ENCODE data around the gene OGN. TPM values are rescaled to one million over a fixed set of nuclear protein-coding genes. Genes with fewer than 3 reads are reported as not detected.

OGN gene
- total RNA-seq, 1 experiment from 2014 or later, result not detected

- Mint-ChIP-seq H3K4me3 (no peak overlapping the region), H3K4me1 (peaks cover 8% of the 10 kb centered on the region in 2 experiments), H3K36me3 (ENCODE audit: insufficient read depth in 1 of 3, low read depth in 3 of 3) (peaks cover 0 to 3% (median 0%) of the 10 kb centered on the region in 3 experiments; a peak in 1 of 7 replicates), H3K27me3 (ENCODE audit: low read depth) (no peaks in the 10 kb centered on the region), H3K9me3 (no peaks in the 10 kb centered on the region; a peak in 1 of 5 replicates), H3K27ac (no peak overlapping the region)
- no peaks in the 10 kb centered on the region for H3K27me3 ChIP-seq (ENCODE audit: insufficient read depth, low read length)
- H2BK5ac ChIP-seq (ENCODE audit: insufficient read length, low read length), result no peak overlapping the region
- no peak overlapping the region for H2BK12ac ChIP-seq (ENCODE audit: insufficient read length, low read depth, low read length)
- H3K18ac ChIP-seq (ENCODE audit: insufficient read length, low read depth, low read length), result no peak overlapping the region
- no peaks in the 10 kb centered on the region for H3K9me3 ChIP-seq (ENCODE audit: control insufficient read depth, low read depth, low read length)
- no peak overlapping the region for H4K5ac ChIP-seq (ENCODE audit: insufficient read length, low read depth, low read length)
- H4K91ac ChIP-seq (ENCODE audit: insufficient read length, low read depth, low read length), result no peak overlapping the region
- no peak overlapping the region for H2AK5ac ChIP-seq (ENCODE audit: insufficient read length, low read length)
- H3K23me2 ChIP-seq (ENCODE audit: insufficient read length, low read depth, low read length, poor library complexity, severe bottlenecking), result no peaks in the 10 kb centered on the region
- no peaks in the 10 kb centered on the region for H4K20me1 ChIP-seq (ENCODE audit: control insufficient read depth, insufficient read depth, insufficient read length)
- no peak overlapping the region for H3K14ac ChIP-seq (ENCODE audit: insufficient read depth, low read length)
- H3K27ac ChIP-seq (ENCODE audit: insufficient read length, low read depth, low read length), result no peak overlapping the region
- no peak overlapping the region for H3K9ac ChIP-seq (ENCODE audit: extremely low read depth, insufficient read length, low read length)
- H3K23ac ChIP-seq (ENCODE audit: insufficient read length, low read depth, low read length), result no peak overlapping the region
- no peak overlapping the region for H2BK120ac ChIP-seq (ENCODE audit: low read depth, low read length, poor library complexity, severe bottlenecking)
- no peak overlapping the region for H3K4ac ChIP-seq (ENCODE audit: low read depth, low read length)
- no peak overlapping the region for H3K56ac ChIP-seq (ENCODE audit: insufficient read length, low read depth, low read length)
- H3K4me1 ChIP-seq (ENCODE audit: insufficient read depth, low read length), result no peaks in the 10 kb centered on the region
- H2BK20ac ChIP-seq (ENCODE audit: low read depth, low read length, poor library complexity, severe bottlenecking), result no peak overlapping the region
- H3T11ph ChIP-seq (ENCODE audit: low read length), result no peak overlapping the region
- no peak for TF ChIP-seq CTCF (conservative IDR thresholded peaks at IDR 0.05)
- whole genome bisulfite sequencing (ENCODE audit: extremely low coverage, insufficient read length, low lambda C conversion rate), result no CpG with 5 or more reads among the region's 4 CpGs
- H3K79me1 ChIP-seq (ENCODE audit: insufficient read depth, low read depth, low read length, poor library complexity, severe bottlenecking), result no peaks in the 10 kb centered on the region
- H4K8ac ChIP-seq (replicated peaks; ENCODE audit: insufficient read length, low read depth, low read length), result no peak overlapping the region
- DNase-seq, result no peak
- no peak overlapping the region for H3K4me2 ChIP-seq (ENCODE audit: insufficient read depth, insufficient read length, low read length)
- H2BK15ac ChIP-seq (ENCODE audit: low read depth, low read length), result no peak overlapping the region
- no peaks in the 10 kb centered on the region for H3K79me2 ChIP-seq (ENCODE audit: insufficient read depth, low read length)
- no peak overlapping the region for H2AFZ ChIP-seq (ENCODE audit: low read length)
Observed at GRCh38 chr9:92444841-92445240, 40.5 kb upstream of the OGN start.

Data from H9 (cell line).